IMR-90 (cell line): ENCODE results near the gene WDR13. TPM values are rescaled to one million over a fixed set of nuclear protein-coding genes. Genes with fewer than 3 reads are reported as not detected.
A peak's percentile ranks its signal among the peaks of the same experiment; 100 is the strongest.

Experiments used
- ATAC-seq: fragments of 200-7000 bp; cut with Tn5 transposase; 2 replicates; pipeline ENCODE4 v1.9.1; 2020; ENCODE audit warnings: low read depth, mild to moderate bottlenecking, moderate library complexity
- BruUV-seq: library from RNA; stranded (reverse); fragments of 400-500 nt; replicated peaks from 2 replicates; lab custom pipeline; 2021; lab: Mats Ljungman, UMichigan
- CTCF ChIA-PET: fragments of 300-600 bp; formaldehyde crosslinking; extraction: SDS; loops from one replicate; lab custom pipeline; 2021; ENCODE audit warnings: antibody characterized with exemption; lab: Yijun Ruan, JAX
- POLR2A ChIA-PET: fragments of 300-600 bp; sonication (Branson Sonifier 250); formaldehyde crosslinking; loops from one replicate; lab custom pipeline; 2022; ENCODE audit warnings: antibody characterized with exemption; ENCODE audit not compliant: unreplicated experiment; lab: Charles Lee
- DNase-seq: peaks from one replicate; pipeline ENCODE4 v3.0.0; 2013
- H2AFZ ChIP-seq: replicated peaks from 2 replicates; pipeline ENCODE3; 2013; ENCODE audit warnings: low read length, mild to moderate bottlenecking; ENCODE audit not compliant: poor library complexity
- H2AK5ac ChIP-seq: 2 replicates; pipeline ENCODE4 v1.6.1; 2013; ENCODE audit warnings: low read depth, low read length, inconsistent platforms
- H2AK9ac ChIP-seq: replicated peaks from 2 replicates; pipeline ENCODE3; 2013; ENCODE audit warnings: mild to moderate bottlenecking, low read depth, low read length, moderate library complexity; ENCODE audit not compliant: poor library complexity
- H2BK120ac ChIP-seq: 2 replicates; pipeline ENCODE4 v1.6.1; 2013; ENCODE audit warnings: low read depth, low read length, inconsistent platforms
- H2BK15ac ChIP-seq: 3 replicates; pipeline ENCODE4 v1.6.1; 2013; ENCODE audit warnings: low read depth, low read length, inconsistent platforms
- H2BK20ac ChIP-seq: 2 replicates; pipeline ENCODE4 v1.6.1; 2013; ENCODE audit warnings: low read depth, mild to moderate bottlenecking, inconsistent platforms, low read length, moderate library complexity
- H2BK5ac ChIP-seq: 2 replicates; pipeline ENCODE4 v1.6.1; 2013; ENCODE audit warnings: mild to moderate bottlenecking, low read depth, low read length, inconsistent platforms; ENCODE audit not compliant: poor library complexity, severe bottlenecking
- H3K14ac ChIP-seq: replicated peaks from 2 replicates; pipeline ENCODE4 v1.6.1; 2013; ENCODE audit warnings: low read depth, low read length, inconsistent platforms
- H3K18ac ChIP-seq: 2 replicates; pipeline ENCODE4 v1.6.1; 2013; ENCODE audit warnings: low read depth, low read length, control low read depth
- H3K23ac ChIP-seq: 2 replicates; pipeline ENCODE4 v1.6.1; 2013; ENCODE audit warnings: low read depth, low read length, inconsistent platforms
- H3K27ac ChIP-seq: 2 replicates; pipeline ENCODE4 v1.5.1; 2013; ENCODE audit warnings: mild to moderate bottlenecking, control low read depth, low read length; ENCODE audit not compliant: insufficient read depth
- H3K27me3 ChIP-seq: 2 replicates; pipeline ENCODE4 v1.6.1; 2013; ENCODE audit warnings: low read length; ENCODE audit not compliant: control insufficient read depth, insufficient read depth
- H3K36me3 ChIP-seq: 2 replicates; pipeline ENCODE4 v1.6.1; 2013; ENCODE audit warnings: low read length, mixed read lengths; ENCODE audit not compliant: control insufficient read depth, insufficient read depth
- H3K4ac ChIP-seq: 2 replicates; pipeline ENCODE4 v1.6.1; 2013; ENCODE audit warnings: low read depth, low read length, inconsistent platforms
- H3K4me1 ChIP-seq: 2 replicates; pipeline ENCODE4 v1.6.1; 2013; ENCODE audit warnings: low read length, mixed read lengths; ENCODE audit not compliant: control insufficient read depth, insufficient read depth
- H3K4me2 ChIP-seq: 2 replicates; pipeline ENCODE4 v1.6.1; 2013; ENCODE audit warnings: low read depth, mild to moderate bottlenecking, control low read depth, low read length, moderate library complexity
- H3K4me3 ChIP-seq: 2 replicates; pipeline ENCODE4 v1.5.1; 2013; ENCODE audit warnings: low read depth, mild to moderate bottlenecking, control low read depth, low read length, moderate library complexity; ENCODE audit not compliant: insufficient read depth
- H3K56ac ChIP-seq: 2 replicates; pipeline ENCODE4 v1.6.1; 2013; ENCODE audit warnings: low read length, inconsistent platforms; ENCODE audit not compliant: insufficient read depth; ENCODE audit errors: extremely low read depth
- H3K79me1 ChIP-seq, 2 experiments: 2 replicates each; pipeline ENCODE4 v1.6.1; 2013; ENCODE audit warnings: low read length in 2 of 2, inconsistent platforms in 1 of 2, low read depth in 1 of 2
- H3K9ac ChIP-seq: 2 replicates; pipeline ENCODE4 v1.6.1; 2013; ENCODE audit warnings: low read depth, low read length, control low read depth
- H3K9me1 ChIP-seq: 2 replicates; pipeline ENCODE4 v1.6.1; 2013; ENCODE audit warnings: low read length, inconsistent platforms; ENCODE audit not compliant: insufficient read depth
- H3K9me3 ChIP-seq: 2 replicates; pipeline ENCODE4 v1.6.1; 2013; ENCODE audit warnings: low read length; ENCODE audit not compliant: control insufficient read depth, insufficient read depth
- H4K20me1 ChIP-seq: 2 replicates; pipeline ENCODE4 v1.6.1; 2013; ENCODE audit warnings: low read length, inconsistent platforms; ENCODE audit not compliant: insufficient read depth
- H4K5ac ChIP-seq: 2 replicates; pipeline ENCODE4 v1.6.1; 2013; ENCODE audit warnings: mild to moderate bottlenecking, low read depth, low read length, control low read depth
- H4K8ac ChIP-seq, 2 experiments: 2 replicates each; pipeline ENCODE4 v1.6.1; 2013; ENCODE audit warnings: low read depth in 2 of 2, low read length in 2 of 2, control low read depth in 1 of 2, inconsistent platforms in 1 of 2
- H4K91ac ChIP-seq: 2 replicates; pipeline ENCODE4 v1.6.1; 2013; ENCODE audit warnings: low read depth, low read length, inconsistent platforms; ENCODE audit not compliant: insufficient read depth
- MAFK ChIP-seq: IDR thresholded peaks from 2 replicates; pipeline ENCODE4 v1.6.1; 2012; ENCODE audit warnings: low read depth, low read length, improper control_type of control experiment
- NFE2L2 ChIP-seq: fragments of 150-350 bp; IDR thresholded peaks from 2 replicates; pipeline ENCODE4 v1.6.1; 2016; ENCODE audit warnings: low read depth, mild to moderate bottlenecking, low read length
- WGBS, 2 experiments: methylation state at CpG; one replicate each; pipeline versions ENCODE4 v1.1.5 to v1.1.7; 2013; ENCODE audit warnings: missing lambda C conversion rate in 2 of 2; ENCODE audit not compliant: insufficient read length in 1 of 2; ENCODE audit errors: extremely low coverage in 2 of 2; 5-methylcytosine and 5-hydroxymethylcytosine counted together
- dilution Hi-C: fragments of 300-500 bp; cut with HindIII; formaldehyde crosslinking; loops from one replicate; pipeline ENCODE4 v1.14.3; 2018; ENCODE audit warnings: low sequenced_read_pairs; ENCODE audit not compliant: unreplicated experiment
- in situ Hi-C: fragments of 300-500 bp; cut with MboI; formaldehyde crosslinking; loops from 3 replicates; pipeline ENCODE4 v1.14.3; 2019; ENCODE audit warnings: low sequenced_read_pairs, inconsistent platforms, mixed read lengths
- intact Hi-C: fragments of 100-400 bp; cut with micrococcal nuclease; formaldehyde crosslinking; loops from 2 replicates; pipeline ENCODE4 v1.10.0; 2022
- polyA plus RNA-seq, 3 experiments: library from polyadenylated mRNA; depleted of rRNA; stranded (reverse); fragments of >200 nt; gene quantifications; 2 replicates each; pipeline ENCODE4 v1.2.3, GENCODE V29; 2012; ENCODE audit warnings: low replicate concordance in 1 of 3
- total RNA-seq: library from RNA; depleted of rRNA; stranded (reverse); fragments of >200 nt; gene quantifications from 2 replicates; pipeline ENCODE4 v1.2.3, GENCODE V29; 2012

Gene WDR13
- total and polyA plus RNA-seq, 2 of the 4 experiments (the other 2 are of a cell fraction) = 62.7 to 153 TPM

GRCh38 chrX:48595929-48596328 lies 1.4 kb upstream of the WDR13 start:
- H3K4ac ChIP-seq = no peak overlapping the region
- H3K36me3 ChIP-seq = peaks cover 9% of the 10 kb centered on the region; the same call in 1 of the 2 replicates
- H3K9ac ChIP-seq = no peak overlapping the region
- H4K91ac ChIP-seq = no peak overlapping the region
- H4K20me1 ChIP-seq = no peaks in the 10 kb centered on the region
- H3K27ac ChIP-seq = no peak overlapping the region
- H2BK5ac ChIP-seq = no peak overlapping the region
- H2BK20ac ChIP-seq = no peak overlapping the region
- no peak overlapping the region for H3K56ac ChIP-seq
- H3K4me1 ChIP-seq = peaks cover 5% of the 10 kb centered on the region; the same call in 1 of the 2 replicates
- DNase-seq = no peak
- H2AK9ac ChIP-seq = no peak overlapping the region
- BruUV-seq = no TSS peak
- TF ChIP-seq NFE2L2 = no peak
- TF ChIP-seq MAFK = peak; percentile 54; the same call in 1 of the 2 replicates
- H2AK5ac ChIP-seq = no peak overlapping the region
- ChIA-PET CTCF (interaction anchor here (0.5 to 0.6 kb wide), 3 partner anchors 8 to 87 kb away, joined by 3 to 4 read pairs (median 4); no protein-coding TSS in a partner anchor), POLR2A (no interaction called here)
- H3K23ac ChIP-seq = no peak overlapping the region
- H3K9me3 ChIP-seq = no peaks in the 10 kb centered on the region
- intact Hi-C loops = no loop called here
- H3K4me3 ChIP-seq = no peak overlapping the region
- peaks cover 8% of the 10 kb centered on the region; the same call in 1 of the 2 replicates for H3K9me1 ChIP-seq
- no peak overlapping the region for H3K4me2 ChIP-seq
- no peak for ATAC-seq
- H2BK120ac ChIP-seq = no peak overlapping the region
- WGBS, 2 experiments = no CpG with 5 or more reads among the region's 2 CpGs
- no peak overlapping the region for H2BK15ac ChIP-seq
- no peak overlapping the region for H4K5ac ChIP-seq
- no peak overlapping the region for H3K14ac ChIP-seq
- peaks cover 3 to 10% of the 10 kb centered on the region in 2 experiments; a peak in 2 of 4 replicates for H3K79me1 ChIP-seq
- H3K18ac ChIP-seq = no peak overlapping the region
- dilution Hi-C loops = no loop called here
- in situ Hi-C loops = no loop called here
- H2AFZ ChIP-seq = no peak overlapping the region
- no peak overlapping the region for H4K8ac ChIP-seq
- H3K27me3 ChIP-seq = no peaks in the 10 kb centered on the region
